HEK293 (cell line): ENCODE measurements around the gene PKM.

Experiments
- BCL11B ChIP-seq: fragments of 450-650 bp; formaldehyde crosslinking; IDR thresholded peaks from 2 replicates; pipeline ENCODE4 v1.5.1; 2016; ENCODE audit warnings: low read depth, missing biosample characterization, missing genetic modification characterization
- HOXD13 ChIP-seq: sonication (generic); formaldehyde crosslinking; IDR thresholded peaks from 2 replicates; pipeline ENCODE4 v1.8.0; 2022; ENCODE audit warnings: missing genetic modification reagents, borderline replicate concordance
- KLF8 ChIP-seq: fragments of 450-650 bp; formaldehyde crosslinking; IDR thresholded peaks from 2 replicates; pipeline ENCODE4 v1.5.1; 2016; ENCODE audit warnings: missing biosample characterization, missing genetic modification characterization
- MEIS1 ChIP-seq: sonication (generic); formaldehyde crosslinking; IDR thresholded peaks from 2 replicates; pipeline ENCODE4 v1.8.1; 2022; ENCODE audit warnings: missing genetic modification reagents, mild to moderate bottlenecking, borderline replicate concordance
- MYNN ChIP-seq: fragments of 450-650 bp; formaldehyde crosslinking; IDR thresholded peaks from 2 replicates; pipeline ENCODE4 v1.5.1; 2016; ENCODE audit warnings: missing biosample characterization, missing genetic modification characterization, borderline replicate concordance
- MZF1 ChIP-seq: fragments of 450-650 bp; formaldehyde crosslinking; IDR thresholded peaks from 2 replicates; pipeline ENCODE4 v1.5.1; 2017; ENCODE audit warnings: missing biosample characterization, missing genetic modification characterization, borderline replicate concordance
- PRDM1 ChIP-seq: fragments of 450-650 bp; formaldehyde crosslinking; IDR thresholded peaks from 2 replicates; pipeline ENCODE4; 2016; ENCODE audit warnings: missing biosample characterization, missing genetic modification characterization
- SALL2 ChIP-seq: fragments of 450-650 bp; formaldehyde crosslinking; IDR thresholded peaks from 2 replicates; pipeline ENCODE4 v1.5.0; 2017; ENCODE audit warnings: missing biosample characterization, mild to moderate bottlenecking, missing genetic modification characterization, borderline replicate concordance
- TCF7L2 ChIP-seq: IDR thresholded peaks from 2 replicates; pipeline ENCODE4 v1.6.1; 2011; ENCODE audit warnings: low read depth, mild to moderate bottlenecking, inconsistent platforms, low read length, moderate library complexity, borderline replicate concordance
- TRIM28 ChIP-seq: IDR thresholded peaks from 2 replicates; pipeline ENCODE4 v1.6.1; 2011; ENCODE audit warnings: low read length, control low read depth, borderline replicate concordance
- ZBTB11 ChIP-seq: fragments of 450-650 bp; formaldehyde crosslinking; conservative IDR thresholded peaks from 2 replicates; pipeline ENCODE4 v1.5.1; 2016; ENCODE audit warnings: low read depth, missing biosample characterization, missing genetic modification characterization
- ZBTB48 ChIP-seq: fragments of 450-650 bp; formaldehyde crosslinking; IDR thresholded peaks from 2 replicates; pipeline ENCODE4 v1.5.1; 2016; ENCODE audit warnings: missing biosample characterization, missing genetic modification characterization
- ZBTB49 ChIP-seq: fragments of 450-650 bp; formaldehyde crosslinking; IDR thresholded peaks from 2 replicates; pipeline ENCODE4 v1.5.1; 2016; ENCODE audit warnings: missing biosample characterization, missing genetic modification characterization, low read depth
- ZBTB7A ChIP-seq: fragments of 450-650 bp; formaldehyde crosslinking; IDR thresholded peaks from 2 replicates; pipeline ENCODE4 v1.5.1; 2016; ENCODE audit warnings: low read depth, missing biosample characterization, missing genetic modification characterization
- ZFP37 ChIP-seq: fragments of 450-650 bp; formaldehyde crosslinking; IDR thresholded peaks from 2 replicates; pipeline ENCODE4 v1.5.1; 2016; ENCODE audit warnings: missing biosample characterization, missing genetic modification characterization
- ZNF114 ChIP-seq: fragments of 450-650 bp; formaldehyde crosslinking; IDR thresholded peaks from 2 replicates; pipeline ENCODE4 v1.5.0; 2017; ENCODE audit warnings: missing biosample characterization, missing genetic modification characterization
- ZNF121 ChIP-seq: fragments of 450-650 bp; formaldehyde crosslinking; IDR thresholded peaks from 2 replicates; pipeline ENCODE4 v1.5.1; 2016; ENCODE audit warnings: missing biosample characterization, missing genetic modification characterization
- ZNF157 ChIP-seq: fragments of 450-650 bp; formaldehyde crosslinking; IDR thresholded peaks from 2 replicates; pipeline ENCODE4 v1.5.1; 2016; ENCODE audit warnings: missing biosample characterization, missing genetic modification characterization
- ZNF18 ChIP-seq: fragments of 450-650 bp; formaldehyde crosslinking; IDR thresholded peaks from 2 replicates; pipeline ENCODE4 v1.5.1; 2016; ENCODE audit warnings: missing biosample characterization, missing genetic modification characterization
- ZNF2 ChIP-seq: fragments of 450-650 bp; formaldehyde crosslinking; IDR thresholded peaks from 2 replicates; pipeline ENCODE4 v1.5.1; 2016; ENCODE audit warnings: missing biosample characterization, missing genetic modification characterization
- ZNF274 ChIP-seq, 2 experiments: fragments of 200-500 bp in 1 of 2; fragments of 450-650 bp in 1 of 2; sonication (Bioruptor generic) in 1 of 2; formaldehyde crosslinking in 1 of 2; IDR thresholded peaks; 2 replicates each; pipeline versions ENCODE4 v1.5.1 to v1.6.1; 2014 to 2016; ENCODE audit warnings: borderline replicate concordance in 1 of 2, inconsistent platforms in 1 of 2, low read length in 1 of 2, missing biosample characterization in 1 of 2, missing genetic modification characterization in 1 of 2
- ZNF514 ChIP-seq: fragments of 450-650 bp; formaldehyde crosslinking; IDR thresholded peaks from 2 replicates; pipeline ENCODE4 v1.5.1; 2016; ENCODE audit warnings: missing biosample characterization, missing genetic modification characterization
- ZNF521 ChIP-seq: fragments of 450-650 bp; formaldehyde crosslinking; IDR thresholded peaks from 2 replicates; pipeline ENCODE4 v1.5.1; 2017; ENCODE audit warnings: missing biosample characterization, mild to moderate bottlenecking, missing genetic modification characterization
- ZNF529 ChIP-seq: fragments of 450-650 bp; formaldehyde crosslinking; IDR thresholded peaks from 2 replicates; pipeline ENCODE4 v1.5.1; 2017; ENCODE audit warnings: missing genetic modification characterization, missing biosample characterization; ENCODE audit not compliant: insufficient replicate concordance
- ZNF580 ChIP-seq: fragments of 450-650 bp; formaldehyde crosslinking; IDR thresholded peaks from 2 replicates; pipeline ENCODE4 v1.5.1; 2016; ENCODE audit warnings: missing biosample characterization, missing genetic modification characterization
- ZNF610 ChIP-seq: fragments of 450-650 bp; formaldehyde crosslinking; IDR thresholded peaks from 2 replicates; pipeline ENCODE4 v1.5.1; 2016; ENCODE audit warnings: missing biosample characterization, missing genetic modification characterization, borderline replicate concordance
- ZNF747 ChIP-seq: fragments of 450-650 bp; formaldehyde crosslinking; IDR thresholded peaks from 2 replicates; pipeline ENCODE4 v1.5.1; 2016; ENCODE audit warnings: missing biosample characterization, missing genetic modification characterization
- ZSCAN4 ChIP-seq: fragments of 450-650 bp; formaldehyde crosslinking; IDR thresholded peaks from 2 replicates; pipeline ENCODE4 v1.5.1; 2017; ENCODE audit warnings: missing biosample characterization, missing genetic modification characterization
- TF ChIP-seq, protein P1 (sequence below): fragments of 450-650 bp; formaldehyde crosslinking; IDR thresholded peaks from 2 replicates; pipeline ENCODE4 v1.5.1; 2016; ENCODE audit warnings: missing biosample characterization, missing genetic modification characterization, borderline replicate concordance

Gene PKM

DNA sequence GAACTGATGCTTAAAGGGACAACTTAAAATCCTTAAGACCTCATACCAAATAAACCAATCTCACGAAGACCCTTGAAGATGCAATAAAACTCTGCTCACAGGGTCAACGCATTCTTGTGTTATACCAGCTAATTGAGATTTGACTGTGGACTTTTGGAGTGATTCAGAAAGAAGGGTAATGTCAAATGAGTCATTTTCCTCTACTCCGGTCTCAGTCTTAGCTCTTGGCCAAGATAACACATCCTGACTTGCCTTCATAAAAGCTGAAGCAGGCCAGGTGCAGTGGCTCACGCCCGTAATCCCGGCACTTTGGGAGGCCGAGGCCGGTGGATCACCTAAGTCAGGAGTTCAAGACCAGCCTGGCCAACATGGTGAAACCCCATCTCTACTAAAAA is 3.8 kb downstream of the PKM start (continued):
- TF ChIP-seq KLF8 (tag by site-specific recombination) (peak; percentile 30; the same call in 1 of the 2 replicates), ZBTB7A (tag by site-specific recombination) (peak; percentile 24; the same call in 1 of the 2 replicates), ZFP37 (tag by site-specific recombination) (no peak), ZNF514 (tag by site-specific recombination) (no peak), ZNF2 (no peak), ZNF121 (tag by site-specific recombination) (no peak), ZSCAN4 (tag by site-specific recombination) (no peak), MEIS1 (CRISPR knock-in tag) (no peak), ZNF529 (no peak), ZBTB48 (no peak), ZNF18 (tag by site-specific recombination) (no peak), HOXD13 (CRISPR knock-in tag) (no peak), ZNF521 (no peak), PRDM1 (no peak), ZNF580 (no peak), ZNF747 (tag by site-specific recombination) (no peak), ZBTB11 (tag by site-specific recombination) (no peak), MZF1 (no peak), TCF7L2 (no peak), BCL11B (tag by site-specific recombination) (no peak), ZBTB49 (tag by site-specific recombination) (no peak), ZNF114 (tag by site-specific recombination) (no peak), MYNN (tag by site-specific recombination) (no peak; the same call in 1 of the 2 replicates), ZNF157 (tag by site-specific recombination) (no peak), ZNF274 (IDR thresholded peaks at IDR 0.05; ENCODE audit: low read length) (no peak), ZNF274 (tag by site-specific recombination; IDR thresholded peaks at IDR 0.05; ENCODE audit: borderline replicate concordance) (no peak), ZNF610 (tag by site-specific recombination) (no peak), TRIM28 (peak; percentile 54; the same call in 1 of the 2 replicates), SALL2 (tag by site-specific recombination) (no peak)
- TF ChIP-seq, protein P1, sequence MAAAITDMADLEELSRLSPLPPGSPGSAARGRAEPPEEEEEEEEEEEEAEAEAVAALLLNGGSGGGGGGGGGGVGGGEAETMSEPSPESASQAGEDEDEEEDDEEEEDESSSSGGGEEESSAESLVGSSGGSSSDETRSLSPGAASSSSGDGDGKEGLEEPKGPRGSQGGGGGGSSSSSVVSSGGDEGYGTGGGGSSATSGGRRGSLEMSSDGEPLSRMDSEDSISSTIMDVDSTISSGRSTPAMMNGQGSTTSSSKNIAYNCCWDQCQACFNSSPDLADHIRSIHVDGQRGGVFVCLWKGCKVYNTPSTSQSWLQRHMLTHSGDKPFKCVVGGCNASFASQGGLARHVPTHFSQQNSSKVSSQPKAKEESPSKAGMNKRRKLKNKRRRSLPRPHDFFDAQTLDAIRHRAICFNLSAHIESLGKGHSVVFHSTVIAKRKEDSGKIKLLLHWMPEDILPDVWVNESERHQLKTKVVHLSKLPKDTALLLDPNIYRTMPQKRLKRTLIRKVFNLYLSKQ (tag by site-specific recombination) = no peak
